ENCODE results near the gene EFEMP2. TPM values are rescaled to one million over a fixed set of nuclear protein-coding genes. Genes with fewer than 3 reads are reported as not detected.

Gene EFEMP2
- total RNA-seq, 1 experiment from 2014 or later, result 3.4 TPM

DNA sequence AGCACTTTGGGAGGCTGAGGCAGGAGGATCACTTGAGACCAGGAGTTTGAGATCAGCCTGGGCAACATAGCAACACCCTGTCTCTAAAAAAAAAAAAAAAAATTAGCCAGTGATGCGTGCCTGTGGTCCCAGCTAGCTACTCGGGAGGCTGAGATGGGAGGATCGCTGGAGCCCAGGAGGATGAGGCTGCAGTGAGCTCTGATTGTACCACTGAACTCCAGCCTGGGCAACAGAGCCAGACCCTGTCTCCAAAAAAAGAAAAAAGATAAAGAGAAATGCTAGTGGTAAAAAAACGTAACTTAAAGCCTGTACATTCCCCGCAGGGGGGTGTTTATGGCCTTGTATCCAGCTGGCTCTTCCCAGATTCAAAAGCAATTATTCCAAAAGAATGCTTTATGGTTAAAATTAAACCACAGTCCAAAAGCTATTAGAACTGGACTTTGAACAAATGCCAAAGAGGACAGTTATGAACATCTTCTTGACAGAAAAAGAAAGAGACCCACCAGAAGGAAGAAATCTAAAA is 55.2 kb downstream of the EFEMP2 start:
- Mint-ChIP-seq H3K27me3 (ENCODE audit: unreplicated experiment) (peaks cover under 1% of the 10 kb centered on the region), H3K4me3 (ENCODE audit: low read depth, unreplicated experiment) (peak overlapping the region; percentile 66), H3K36me3 (ENCODE audit: insufficient read depth, unreplicated experiment) (peaks cover 20% of the 10 kb centered on the region), H3K9me3 (ENCODE audit: low read depth, unreplicated experiment) (no peaks in the 10 kb centered on the region), H3K4me1 (ENCODE audit: low read depth, unreplicated experiment) (no peaks in the 10 kb centered on the region), H3K27ac (ENCODE audit: unreplicated experiment) (peak overlapping the region; percentile 57)
- TF ChIP-seq, protein P1, sequence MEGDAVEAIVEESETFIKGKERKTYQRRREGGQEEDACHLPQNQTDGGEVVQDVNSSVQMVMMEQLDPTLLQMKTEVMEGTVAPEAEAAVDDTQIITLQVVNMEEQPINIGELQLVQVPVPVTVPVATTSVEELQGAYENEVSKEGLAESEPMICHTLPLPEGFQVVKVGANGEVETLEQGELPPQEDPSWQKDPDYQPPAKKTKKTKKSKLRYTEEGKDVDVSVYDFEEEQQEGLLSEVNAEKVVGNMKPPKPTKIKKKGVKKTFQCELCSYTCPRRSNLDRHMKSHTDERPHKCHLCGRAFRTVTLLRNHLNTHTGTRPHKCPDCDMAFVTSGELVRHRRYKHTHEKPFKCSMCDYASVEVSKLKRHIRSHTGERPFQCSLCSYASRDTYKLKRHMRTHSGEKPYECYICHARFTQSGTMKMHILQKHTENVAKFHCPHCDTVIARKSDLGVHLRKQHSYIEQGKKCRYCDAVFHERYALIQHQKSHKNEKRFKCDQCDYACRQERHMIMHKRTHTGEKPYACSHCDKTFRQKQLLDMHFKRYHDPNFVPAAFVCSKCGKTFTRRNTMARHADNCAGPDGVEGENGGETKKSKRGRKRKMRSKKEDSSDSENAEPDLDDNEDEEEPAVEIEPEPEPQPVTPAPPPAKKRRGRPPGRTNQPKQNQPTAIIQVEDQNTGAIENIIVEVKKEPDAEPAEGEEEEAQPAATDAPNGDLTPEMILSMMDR (IDR thresholded peaks at IDR 0.05; ENCODE audit: unreplicated experiment), result no peak
- BruUV-seq (replicated peaks), result TSS peak; percentile 60
- DNase-seq, result no peak
- CTCF ChIA-PET, result interaction anchor here (0.6 to 3.9 kb wide), 8 partner anchors 10 to 198 kb away, joined by 3 to 39 read pairs (median 4); partner anchors contain the start of genes AP5B1 and KAT5
- intact Hi-C loops (cut with micrococcal nuclease; ENCODE audit: unreplicated experiment), result loop anchor here (5.0 kb wide), 1 partner anchor 45 kb away; no protein-coding TSS in a partner anchor

DNA sequence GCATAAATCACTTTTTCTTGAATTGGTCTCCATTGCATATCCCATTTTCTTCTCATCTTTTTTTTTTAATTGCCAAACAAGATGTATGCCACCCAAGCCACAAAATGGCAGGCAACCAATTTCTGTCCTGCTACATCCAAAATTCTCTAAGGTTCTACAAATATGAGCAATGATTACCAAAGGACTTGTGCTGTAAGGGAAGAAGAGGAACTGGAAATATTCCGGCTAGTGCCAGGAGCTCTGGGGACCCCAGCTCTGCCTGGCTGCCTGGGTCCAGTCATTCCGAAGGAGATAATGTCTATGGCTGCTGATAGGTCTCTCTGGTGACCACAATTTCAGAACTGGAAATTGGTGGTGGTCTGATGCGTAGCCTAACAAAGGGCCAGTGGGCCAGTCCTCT is 55.9 kb downstream of the EFEMP2 start:
- BruUV-seq (replicated peaks), result no TSS peak
- no peak for DNase-seq
- Mint-ChIP-seq H3K36me3 (ENCODE audit: insufficient read depth, unreplicated experiment) (peaks cover 23% of the 10 kb centered on the region), H3K27me3 (ENCODE audit: unreplicated experiment) (peaks cover 7% of the 10 kb centered on the region), H3K4me1 (ENCODE audit: low read depth, unreplicated experiment) (no peaks in the 10 kb centered on the region), H3K4me3 (ENCODE audit: low read depth, unreplicated experiment) (no peak overlapping the region), H3K27ac (ENCODE audit: unreplicated experiment) (no peak overlapping the region), H3K9me3 (ENCODE audit: low read depth, unreplicated experiment) (no peaks in the 10 kb centered on the region)
- intact Hi-C loops (cut with micrococcal nuclease; ENCODE audit: unreplicated experiment), result loop anchor here (5.0 kb wide), 1 partner anchor 44 kb away; no protein-coding TSS in a partner anchor
- CTCF ChIA-PET, result interaction anchor here (0.6 to 3.9 kb wide), 5 partner anchors 9 to 111 kb away, joined by 3 to 39 read pairs (median 4); partner anchors contain the start of genes AP5B1 and KAT5
- TF ChIP-seq, protein P1 (IDR thresholded peaks at IDR 0.05; ENCODE audit: unreplicated experiment), result no peak

Other genes starting within 250 kb of the EFEMP2 start
- gene SIPA1, start 234.7 kb downstream of the EFEMP2 start, total RNA-seq (2022), result 33.0 and 41.3 TPM in 2 replicates
- gene RELA, start 209.9 kb downstream of the EFEMP2 start, total RNA-seq (2022), result 76.4 and 79.6 TPM in 2 replicates
- gene KAT5, start 160.5 kb downstream of the EFEMP2 start, total RNA-seq (2022), result 50.9 and 51.0 TPM in 2 replicates
- gene RNASEH2C, start 152.0 kb downstream of the EFEMP2 start, total RNA-seq (2022), result 26.2 and 28.2 TPM in 2 replicates
- 18.5 and 21.9 TPM in 2 replicates for gene AP5B1, start 91.8 kb downstream of the EFEMP2 start, total RNA-seq (2022)
- gene OVOL1, start 85.7 kb downstream of the EFEMP2 start, total RNA-seq (2022), result 12.7 and 15.2 TPM in 2 replicates
- not detected in 2 replicates for gene SNX32, start 38.8 kb downstream of the EFEMP2 start, total RNA-seq (2022)
- gene CFL1, start 14.6 kb downstream of the EFEMP2 start, total RNA-seq (2022), result 955 and 963 TPM in 2 replicates
- 50.8 and 67.6 TPM in 2 replicates for gene MUS81, start 12.4 kb downstream of the EFEMP2 start, total RNA-seq (2022)
- gene CTSW, start 7.0 kb upstream of the EFEMP2 start, total RNA-seq (2022), result not detected in 2 replicates
- 75.8 and 79.2 TPM in 2 replicates for gene FIBP, start 15.7 kb upstream of the EFEMP2 start, total RNA-seq (2022)
- gene CCDC85B, start 17.9 kb upstream of the EFEMP2 start, total RNA-seq (2022), result 26.6 and 30.2 TPM in 2 replicates
- 69.8 and 76.1 TPM in 2 replicates for gene FOSL1, start 27.6 kb upstream of the EFEMP2 start, total RNA-seq (2022)
- 25.9 and 27.4 TPM in 2 replicates for gene C11orf68, start 46.3 kb upstream of the EFEMP2 start, total RNA-seq (2022)
- 106 and 114 TPM in 2 replicates for gene DRAP1, start 46.6 kb upstream of the EFEMP2 start, total RNA-seq (2022)
- not detected in 2 replicates for gene TSGA10IP, start 72.7 kb upstream of the EFEMP2 start, total RNA-seq (2022)
- 47.2 and 48.3 TPM in 2 replicates for gene SART1, start 88.9 kb upstream of the EFEMP2 start, total RNA-seq (2022)
- gene EIF1AD, start 129.4 kb upstream of the EFEMP2 start, total RNA-seq (2022), result 55.1 and 61.1 TPM in 2 replicates
- 248 and 266 TPM in 2 replicates for gene BANF1, start 129.7 kb upstream of the EFEMP2 start, total RNA-seq (2022)
- gene CST6, start 139.2 kb upstream of the EFEMP2 start, total RNA-seq (2022), result 21.5 and 27.2 TPM in 2 replicates
- 1.0 and 2.6 TPM in 2 replicates for gene CATSPER1, start 153.7 kb upstream of the EFEMP2 start, total RNA-seq (2022)
- gene GAL3ST3, start 176.4 kb upstream of the EFEMP2 start, total RNA-seq (2022), result not detected in 2 replicates
- 167 and 173 TPM in 2 replicates for gene SF3B2, start 179.6 kb upstream of the EFEMP2 start, total RNA-seq (2022)
- gene PACS1, start 197.5 kb upstream of the EFEMP2 start, total RNA-seq (2022), result 44.7 and 47.9 TPM in 2 replicates